ENCODE data around the gene CNTNAP1.
"Not testable (repeated sequence)": the region's sequence is repeated elsewhere in the genome, so short reads cannot be mapped to it uniquely, and the experiment has no call there.

Gene CNTNAP1

GRCh38 chr17:42681976-42682721 lies at the start of gene CNTNAP1:
Gene CNTNAP1, plus strand, starts transcription at chr17:42682531. Its CDS starts 299 bp downstream, at chr17:42682830.
- DNase-seq (ENCODE audit: insufficient read length, low spot score): peak; percentile 90

GRCh38 chr17:42632949-42633444 lies 49.3 kb upstream of the CNTNAP1 start:
- FAIRE-seq (no peak), DNase-seq (ENCODE audit: insufficient read length, low spot score) (no peak)

More at GRCh38 chr17:42681976-42682721, at the start of gene CNTNAP1:
- FAIRE-seq: peak; percentile 62

GRCh38 chr17:42639525-42640113 lies 42.7 kb upstream of the CNTNAP1 start:
- DNase-seq (ENCODE audit: insufficient read length, low spot score): no peak
- no peak for FAIRE-seq

GRCh38 chr17:42640121-42640520 lies 42.2 kb upstream of the CNTNAP1 start:
- DNase-seq (ENCODE audit: insufficient read length, low spot score) (no peak), FAIRE-seq (no peak)

GRCh38 chr17:42642336-42642735 lies 40.0 kb upstream of the CNTNAP1 start:
- DNase-seq (ENCODE audit: insufficient read length, low spot score) (no peak), FAIRE-seq (no peak)

- DNase-seq (ENCODE audit: insufficient read length, low spot score) (no peak), FAIRE-seq (no peak)
Observed at GRCh38 chr17:42647778-42648177, 34.6 kb upstream of the CNTNAP1 start.

- no peak for DNase-seq (ENCODE audit: insufficient read length, low spot score)
- FAIRE-seq: no peak
Observed at GRCh38 chr17:42651392-42651791, 30.9 kb upstream of the CNTNAP1 start.

GRCh38 chr17:42653179-42654124 lies 28.9 kb upstream of the CNTNAP1 start:
- DNase-seq (ENCODE audit: insufficient read length, low spot score) (no peak), FAIRE-seq (no peak)

GRCh38 chr17:42655528-42655927 lies 26.8 kb upstream of the CNTNAP1 start:
- no peak for DNase-seq (ENCODE audit: insufficient read length, low spot score)
- no peak for FAIRE-seq

GRCh38 chr17:42657824-42658588 lies 24.3 kb upstream of the CNTNAP1 start:
- FAIRE-seq (no peak), DNase-seq (ENCODE audit: insufficient read length, low spot score) (no peak)

GRCh38 chr17:42659079-42659931 lies 23.0 kb upstream of the CNTNAP1 start, which contains the start of gene TUBG2:
Gene TUBG2, plus strand, starts transcription at chr17:42659284. Its CDS starts 220 bp downstream, at chr17:42659504.
- FAIRE-seq: peak; percentile 96
- DNase-seq (ENCODE audit: insufficient read length, low spot score): peak; percentile 99

GRCh38 chr17:42659932-42660274 lies 22.4 kb upstream of the CNTNAP1 start:
- FAIRE-seq: peak; percentile 82
- DNase-seq (ENCODE audit: insufficient read length, low spot score): not testable (repeated sequence)

GRCh38 chr17:42660692-42661345 lies 21.5 kb upstream of the CNTNAP1 start:
- no peak for FAIRE-seq

GRCh38 chr17:42665581-42666001 lies 16.7 kb upstream of the CNTNAP1 start:
- no peak for DNase-seq (ENCODE audit: insufficient read length, low spot score)
- FAIRE-seq: peak; percentile 84

More at GRCh38 chr17:42660692-42661345, 21.5 kb upstream of the CNTNAP1 start:
- DNase-seq (ENCODE audit: insufficient read length, low spot score): peak; percentile 86

- not testable (repeated sequence) for DNase-seq (ENCODE audit: insufficient read length, low spot score)
- peak; percentile 94 for FAIRE-seq
Observed at GRCh38 chr17:42666126-42666525, 16.2 kb upstream of the CNTNAP1 start.

GRCh38 chr17:42667088-42667951 lies 15.0 kb upstream of the CNTNAP1 start:
- peak; percentile 96 for DNase-seq (ENCODE audit: insufficient read length, low spot score)
- peak; percentile 99 for FAIRE-seq

GRCh38 chr17:42669705-42669976 lies 12.7 kb upstream of the CNTNAP1 start:
- DNase-seq (ENCODE audit: insufficient read length, low spot score) (no peak), FAIRE-seq (no peak)
